ENCODE measurements around the gene PRORP.

DNA sequence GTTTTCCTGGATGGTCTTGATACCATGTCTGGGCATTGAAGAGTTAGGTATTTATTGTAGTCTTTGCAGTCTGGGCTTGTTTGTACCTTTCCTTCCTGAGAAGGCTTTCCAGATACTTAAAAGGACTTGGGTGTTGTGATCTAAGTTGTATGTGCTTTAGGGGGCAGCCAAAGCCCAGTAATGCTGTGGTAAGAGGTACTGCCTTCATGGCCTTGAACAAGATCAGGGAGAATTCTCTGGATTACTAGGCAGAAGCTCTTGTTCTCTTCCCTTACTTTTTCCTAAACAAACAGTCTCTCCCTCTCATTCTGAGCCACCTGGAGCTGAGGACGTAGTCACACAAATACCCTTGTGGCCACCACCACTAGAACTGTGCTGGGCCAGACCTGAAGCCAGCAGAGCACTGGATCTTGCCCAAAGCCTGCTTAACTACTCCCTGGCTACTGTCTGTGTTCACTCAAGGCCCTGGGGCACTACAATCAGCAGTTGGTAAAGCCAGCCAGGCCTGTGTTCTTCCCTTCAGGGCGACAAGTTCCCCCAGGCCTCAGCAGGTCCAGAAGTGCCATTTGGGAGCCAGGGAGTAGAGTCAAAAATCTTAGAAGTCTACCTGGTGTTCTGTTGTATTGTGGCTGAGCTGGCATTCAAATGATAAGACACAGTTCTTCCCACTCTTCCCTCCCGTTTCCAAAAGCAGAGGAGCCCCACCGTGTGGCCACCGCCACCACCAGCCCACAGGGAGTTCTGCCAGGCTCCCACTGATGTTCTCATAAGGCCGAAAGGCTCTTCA, 11.4 kb downstream of the PRORP start:
- TF ChIP-seq CTCF (IDR thresholded peaks at IDR 0.05) (no peak), ZFX (IDR thresholded peaks at IDR 0.05; ENCODE audit: borderline replicate concordance) (no peak)
